SJCRH30 (cell line): Measurements from ENCODE around the gene EPHA8. TPM values are rescaled to one million over a fixed set of nuclear protein-coding genes. Genes with fewer than 3 reads are reported as not detected.

ENCODE experiments used
- DNase-seq, 2 experiments: peaks; one replicate each; pipeline ENCODE4 v3.0.0-alpha.2; 2015 to 2020
- H3K27ac ChIP-seq: fragments of 250-450 bp; sonication (Bioruptor Pico); 2 replicates; pipeline ENCODE4 v1.5.1; 2020; ENCODE audit warnings: mild to moderate bottlenecking, moderate library complexity
- H3K27me3 ChIP-seq: fragments of 250-450 bp; sonication (Bioruptor Pico); 2 replicates; pipeline ENCODE4 v1.5.1; 2020; ENCODE audit warnings: mild to moderate bottlenecking, moderate library complexity
- H3K36me3 ChIP-seq: fragments of 250-450 bp; sonication (Bioruptor Pico); 2 replicates; pipeline ENCODE4 v1.5.1; 2020; ENCODE audit warnings: mild to moderate bottlenecking, moderate library complexity
- H3K4me1 ChIP-seq: fragments of 250-450 bp; sonication (Bioruptor Pico); 2 replicates; pipeline ENCODE4 v1.5.1; 2020; ENCODE audit warnings: mild to moderate bottlenecking, moderate library complexity
- H3K4me3 ChIP-seq: fragments of 250-450 bp; sonication (Bioruptor Pico); 2 replicates; pipeline ENCODE4 v1.5.1; 2020; ENCODE audit warnings: mild to moderate bottlenecking, moderate library complexity
- H3K9me3 ChIP-seq: fragments of 250-450 bp; sonication (Bioruptor Pico); replicated peaks from 2 replicates; pipeline ENCODE4 v1.5.1; 2020; ENCODE audit warnings: mild to moderate bottlenecking, moderate library complexity
- total RNA-seq: library from RNA; depleted of rRNA; stranded (reverse); fragments of >200 nt; shearing (Covaris generic); gene quantifications from 2 replicates; pipeline ENCODE4 v1.2.3, GENCODE V29; 2014

EPHA8 gene
- total RNA-seq, 1 experiment from 2014 or later: 1.3 TPM

DNA sequence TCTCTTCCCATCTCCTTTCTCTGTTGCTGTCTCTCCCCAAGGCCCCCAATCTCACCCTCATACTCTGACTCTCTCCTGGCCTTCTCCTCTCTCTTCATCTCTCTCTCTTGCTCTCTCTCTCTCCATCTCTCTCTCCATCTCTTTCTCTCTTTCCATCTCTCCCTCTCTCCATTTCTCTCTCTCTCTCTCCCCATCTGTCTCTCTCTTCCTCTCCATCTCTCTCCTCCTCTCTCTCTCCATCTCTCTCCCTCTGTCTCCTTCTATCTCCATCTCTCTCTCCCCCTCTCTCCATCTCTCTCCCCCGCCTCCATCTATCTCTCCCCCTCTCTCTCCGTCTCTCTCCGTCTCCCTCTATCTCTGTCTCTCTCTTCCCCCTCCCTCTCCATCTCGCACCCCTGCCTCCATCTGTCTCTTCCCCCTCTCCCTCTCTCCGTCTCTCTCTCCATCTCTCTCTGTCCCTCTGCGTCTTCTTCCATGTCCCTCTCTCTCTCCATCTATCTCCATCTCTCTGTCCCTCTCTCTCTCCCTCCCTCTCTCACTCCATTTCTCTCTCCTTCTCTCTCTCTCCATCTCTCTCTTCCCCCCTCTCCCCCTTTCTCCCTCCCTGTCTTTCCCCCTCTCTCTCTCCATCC lies 16.0 kb upstream of the EPHA8 start:
- Histone ChIP-seq H3K9me3 (no peaks in the 10 kb centered on the region), H3K4me3 (no peak overlapping the region), H3K4me1 (peaks cover 31% of the 10 kb centered on the region), H3K27me3 (no peaks in the 10 kb centered on the region), H3K36me3 (no peaks in the 10 kb centered on the region), H3K27ac (no peak overlapping the region)
- no peak for DNase-seq

DNA sequence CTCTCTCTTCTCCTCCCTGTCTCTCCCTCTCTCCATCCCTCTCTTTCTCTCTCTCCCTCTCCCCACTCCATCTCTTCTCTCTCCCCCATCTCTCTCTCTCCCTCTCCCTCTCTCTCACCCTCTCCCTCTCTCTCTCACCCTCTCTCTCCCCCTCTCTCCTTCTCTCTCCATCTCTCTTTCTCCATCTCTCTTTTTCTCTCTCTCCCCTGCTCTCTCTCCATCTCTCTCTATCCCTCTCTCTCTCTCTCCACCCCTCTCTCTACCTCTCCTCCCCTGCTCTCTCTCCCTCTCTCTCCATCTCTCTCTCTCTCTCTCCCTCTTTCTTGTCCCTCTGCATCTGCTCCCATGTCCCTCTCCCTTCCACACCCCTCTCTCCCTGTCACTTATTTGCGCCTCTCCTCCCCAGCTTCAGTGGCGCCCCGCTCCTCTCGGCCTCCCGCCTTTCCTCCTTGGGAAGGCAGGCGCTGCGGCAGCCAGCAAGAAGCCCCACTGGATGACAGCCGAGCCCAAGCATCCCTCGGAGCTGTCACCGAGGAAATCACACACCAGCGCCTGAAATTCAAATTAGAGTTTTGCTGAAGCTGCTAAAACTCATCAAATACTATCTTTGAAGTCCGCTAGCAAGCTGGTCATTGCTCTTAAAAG lies 15.3 kb upstream of the EPHA8 start:
- Histone ChIP-seq H3K4me1 (peaks cover 37% of the 10 kb centered on the region), H3K9me3 (no peaks in the 10 kb centered on the region), H3K27ac (no peak overlapping the region), H3K27me3 (no peaks in the 10 kb centered on the region), H3K36me3 (no peaks in the 10 kb centered on the region), H3K4me3 (no peak overlapping the region)
- DNase-seq: no peak

DNA sequence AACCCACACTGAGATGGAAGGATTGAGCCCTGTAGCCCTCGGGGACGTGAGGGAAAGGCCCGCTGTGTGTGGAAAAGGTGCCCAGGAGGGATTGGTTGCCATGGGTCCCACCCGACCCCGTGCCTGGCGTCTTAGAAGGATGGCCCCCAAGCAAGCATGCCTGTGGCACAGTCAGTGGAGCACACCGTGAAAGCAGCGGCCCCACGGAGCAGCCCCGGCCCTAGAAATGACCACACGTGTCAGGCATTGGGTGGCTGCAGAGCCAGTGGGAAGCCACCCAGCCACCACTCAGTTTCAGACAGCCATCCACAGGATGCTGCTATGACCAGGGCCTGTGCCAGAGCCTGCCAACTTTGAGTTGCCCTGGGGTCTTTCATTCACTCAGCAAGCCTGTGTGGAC lies 13.3 kb upstream of the EPHA8 start:
- H3K27me3 ChIP-seq: no peaks in the 10 kb centered on the region
- no peak overlapping the region for H3K27ac ChIP-seq
- H3K9me3 ChIP-seq: no peaks in the 10 kb centered on the region
- DNase-seq: no peak
- peaks cover 39% of the 10 kb centered on the region for H3K4me1 ChIP-seq
- H3K4me3 ChIP-seq: no peak overlapping the region
- H3K36me3 ChIP-seq: no peaks in the 10 kb centered on the region

DNA sequence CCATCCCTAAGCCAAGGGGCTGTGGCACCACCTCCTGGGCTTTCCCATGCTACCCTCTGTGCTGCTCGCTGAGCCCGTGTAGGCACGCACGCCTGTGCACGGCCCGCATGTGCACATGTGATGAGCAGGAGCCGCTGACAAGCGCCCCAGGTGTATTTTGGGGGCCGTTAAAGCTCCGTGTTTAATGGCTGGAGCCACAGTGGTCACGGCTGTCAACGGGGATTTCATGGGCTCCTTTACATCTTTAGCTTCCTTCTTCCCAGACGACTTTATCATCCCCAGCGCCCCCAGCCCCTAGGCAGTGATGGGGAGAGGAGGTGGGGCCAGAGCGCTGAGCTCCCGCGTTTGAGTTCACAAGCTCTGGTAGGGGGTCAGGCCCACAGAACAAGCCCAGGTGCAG lies 11.7 kb upstream of the EPHA8 start:
- Histone ChIP-seq H3K27me3 (no peaks in the 10 kb centered on the region), H3K36me3 (no peaks in the 10 kb centered on the region), H3K4me3 (peak overlapping the region; percentile 45), H3K4me1 (peaks cover 29% of the 10 kb centered on the region), H3K27ac (peak overlapping the region; percentile 79), H3K9me3 (no peaks in the 10 kb centered on the region)
- peak; percentile 90 to 92 for DNase-seq

DNA sequence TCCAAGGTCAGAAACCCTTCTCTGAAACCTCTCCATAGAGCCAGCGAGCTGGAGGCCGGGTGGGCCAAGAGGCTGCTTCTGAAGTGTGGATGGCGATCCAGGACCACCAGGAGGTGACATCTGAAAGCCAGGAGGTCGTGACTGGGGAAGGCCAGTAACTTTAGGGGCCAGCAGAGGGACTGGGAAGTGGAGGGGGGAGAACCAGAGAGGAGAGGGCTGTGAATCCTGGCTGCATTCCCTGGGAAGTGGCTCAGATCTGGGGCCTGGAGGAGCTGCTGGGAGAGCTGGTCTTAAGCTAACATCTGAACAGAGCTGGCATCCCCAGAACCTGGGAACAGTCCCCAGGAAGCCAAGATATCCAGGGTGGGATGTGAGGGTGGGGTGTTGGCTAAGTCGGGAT lies 11.3 kb upstream of the EPHA8 start:
- peak overlapping the region; percentile 45 for H3K4me3 ChIP-seq

DNA sequence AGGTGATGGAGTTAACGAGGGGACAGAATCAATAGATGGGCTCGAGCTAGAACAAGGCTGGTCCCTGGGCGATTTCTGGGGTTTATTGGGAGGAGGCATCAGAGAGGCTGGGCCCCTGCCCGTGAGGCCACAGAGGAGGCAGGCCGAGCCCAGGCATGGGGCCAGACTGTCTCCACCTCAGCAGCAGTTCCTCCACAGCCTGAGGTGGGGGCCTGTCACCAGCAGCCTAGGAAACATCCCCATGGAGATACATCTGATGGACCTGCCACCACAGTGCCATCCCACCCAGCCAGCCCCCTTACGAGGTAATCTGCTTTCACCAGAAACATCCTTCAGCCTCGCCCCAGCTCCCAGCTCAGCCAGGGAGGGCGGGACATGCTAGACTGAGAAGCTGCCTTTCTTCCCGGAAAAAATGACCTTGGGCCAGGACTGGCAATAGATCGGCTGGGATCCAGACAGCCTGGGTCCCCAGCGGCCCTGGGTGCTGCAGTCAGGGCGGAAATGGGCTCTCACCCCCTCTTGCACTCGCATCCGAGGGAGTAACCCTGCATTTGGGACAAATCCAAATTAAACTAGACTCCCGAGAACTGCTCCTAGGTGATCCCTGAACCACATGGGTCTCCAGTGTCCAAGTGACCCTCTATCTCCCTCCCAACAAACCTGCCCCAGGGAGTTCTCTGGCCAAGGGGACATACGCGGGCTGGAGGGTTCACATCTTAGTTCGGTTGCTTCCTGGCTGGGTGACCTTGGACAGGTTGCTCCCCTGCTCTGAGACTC lies 10.0 kb upstream of the EPHA8 start:
- H3K4me3 ChIP-seq: no peak overlapping the region
- no peaks in the 10 kb centered on the region for H3K27me3 ChIP-seq
- no peak for DNase-seq
- H3K4me1 ChIP-seq: peaks cover 38% of the 10 kb centered on the region
- H3K36me3 ChIP-seq: no peaks in the 10 kb centered on the region
- no peaks in the 10 kb centered on the region for H3K9me3 ChIP-seq
- H3K27ac ChIP-seq: no peak overlapping the region; the same call in 1 of the 2 replicates

More for the DNA sequence above, 11.3 kb upstream of the EPHA8 start:
- Histone ChIP-seq H3K36me3 (no peaks in the 10 kb centered on the region), H3K4me1 (peaks cover 34% of the 10 kb centered on the region), H3K27ac (peak overlapping the region; percentile 79), H3K27me3 (no peaks in the 10 kb centered on the region), H3K9me3 (no peaks in the 10 kb centered on the region)
- peak; percentile 61 to 69 for DNase-seq

DNA sequence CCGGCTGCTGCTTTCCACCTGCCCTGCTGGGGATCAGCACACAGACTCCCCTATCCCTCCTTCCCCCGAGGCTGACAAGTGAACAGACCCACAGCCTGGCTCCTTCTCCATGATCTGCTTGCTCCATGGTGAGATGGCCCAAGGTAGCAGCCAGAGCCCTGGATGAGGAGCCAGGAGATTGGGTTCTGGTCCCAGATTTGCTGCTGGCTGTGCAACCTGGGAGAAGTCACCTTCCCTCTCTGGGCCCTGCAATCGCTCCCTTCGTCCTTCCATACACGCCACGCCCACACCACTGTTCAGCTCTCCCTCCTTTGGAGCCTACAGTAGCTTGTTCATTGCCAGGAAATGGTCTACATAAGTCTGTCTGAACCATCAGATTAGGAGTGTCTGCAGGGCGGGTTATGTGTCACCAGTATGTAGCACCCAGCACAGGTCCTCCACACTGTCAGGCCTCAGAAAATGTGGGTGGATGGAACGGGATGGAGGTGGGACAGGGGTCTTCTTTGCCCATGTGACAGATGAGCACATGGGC lies 9.2 kb upstream of the EPHA8 start:
- Histone ChIP-seq H3K4me3 (no peak overlapping the region), H3K4me1 (peaks cover 34% of the 10 kb centered on the region; the same call in 1 of the 2 replicates), H3K36me3 (no peaks in the 10 kb centered on the region), H3K27me3 (no peaks in the 10 kb centered on the region), H3K27ac (no peak overlapping the region), H3K9me3 (no peaks in the 10 kb centered on the region)
- DNase-seq: no peak

DNA sequence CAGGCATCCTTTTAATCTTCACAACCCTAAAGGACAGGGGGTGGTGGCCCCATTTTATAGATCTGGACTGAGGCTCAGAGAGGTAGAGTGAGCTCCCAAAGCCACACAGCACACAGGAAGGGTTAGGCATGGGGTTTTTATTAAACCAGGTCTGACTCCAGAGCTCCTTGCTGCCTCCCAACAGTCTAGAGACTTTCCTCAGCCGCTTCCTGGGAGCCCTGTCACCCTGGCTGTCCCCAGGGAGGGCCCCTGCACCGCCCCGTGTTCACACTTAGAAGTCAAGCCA lies 8.0 kb upstream of the EPHA8 start:
- Histone ChIP-seq H3K4me3 (no peak overlapping the region), H3K9me3 (no peaks in the 10 kb centered on the region), H3K36me3 (no peaks in the 10 kb centered on the region), H3K27me3 (no peaks in the 10 kb centered on the region), H3K27ac (no peak overlapping the region), H3K4me1 (peaks cover 34% of the 10 kb centered on the region; the same call in 1 of the 2 replicates)
- no peak for DNase-seq

DNA sequence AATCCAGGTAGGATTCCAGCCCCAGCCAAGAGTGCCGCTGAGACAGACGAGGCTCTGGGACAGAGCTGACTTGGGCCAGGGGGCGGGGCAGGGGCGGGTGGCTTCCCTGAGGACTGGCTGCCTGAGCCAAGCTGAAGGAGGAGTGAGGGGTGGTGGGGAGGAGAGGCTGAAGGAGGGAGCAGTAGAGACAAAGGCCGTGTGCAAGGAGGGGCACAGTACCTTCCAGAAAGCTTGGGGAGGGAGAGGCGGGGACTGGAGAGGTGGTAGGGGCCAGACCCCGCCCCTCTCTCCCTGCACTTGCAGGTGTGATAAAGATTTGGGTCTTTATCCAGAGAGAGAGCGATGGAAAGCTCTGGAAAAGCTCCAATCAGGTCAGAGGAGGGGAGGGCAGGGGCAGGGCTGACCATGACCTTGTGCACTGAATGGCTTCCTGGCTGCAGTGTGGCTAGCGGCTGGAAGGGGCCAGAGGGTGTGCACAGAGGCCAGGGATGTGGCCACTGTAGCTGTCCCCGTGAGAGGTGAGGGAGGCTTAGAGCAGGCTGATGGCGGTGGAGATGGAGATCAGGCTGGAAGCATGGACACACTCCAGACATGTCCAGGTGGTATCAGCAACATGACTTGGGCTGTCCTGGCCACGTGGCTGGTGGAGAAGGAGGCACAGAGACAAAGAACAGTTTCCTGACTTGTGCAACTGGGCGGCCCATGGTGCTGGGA lies 6.7 kb upstream of the EPHA8 start:
- Histone ChIP-seq H3K36me3 (no peaks in the 10 kb centered on the region), H3K27me3 (no peaks in the 10 kb centered on the region), H3K27ac (peak overlapping the region; percentile 21), H3K4me1 (peaks cover 26% of the 10 kb centered on the region; the same call in 1 of the 2 replicates), H3K4me3 (no peak overlapping the region), H3K9me3 (no peaks in the 10 kb centered on the region)
- DNase-seq: no peak

DNA sequence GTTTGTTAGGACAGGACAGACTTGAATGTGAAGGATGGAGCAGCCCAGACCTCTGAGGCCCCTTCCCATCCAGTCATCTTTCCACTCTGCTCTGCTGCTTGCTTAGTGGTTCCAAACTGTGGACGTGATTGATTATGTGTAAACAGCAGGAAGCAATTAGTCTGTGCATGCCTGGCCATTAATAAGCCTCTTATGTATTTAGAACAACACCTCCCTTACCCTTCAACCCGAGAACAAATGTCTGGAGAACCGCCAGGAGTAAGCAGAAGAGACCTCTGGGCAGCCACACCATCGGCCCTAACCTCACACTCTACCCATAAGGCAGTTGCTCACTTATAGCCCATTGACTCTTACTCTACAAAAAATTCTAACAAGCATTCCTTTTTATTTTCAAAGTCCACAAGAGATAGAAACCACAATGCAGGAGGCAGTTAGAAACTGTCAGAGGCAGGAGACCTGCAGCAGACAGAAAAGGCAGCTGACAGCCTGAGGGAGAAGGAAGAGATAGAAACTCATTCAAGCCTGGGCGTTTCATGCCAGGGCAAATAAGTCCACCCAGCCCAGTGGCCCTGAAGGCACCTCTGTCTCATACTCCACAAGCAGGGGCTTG lies 5.8 kb upstream of the EPHA8 start:
- no peaks in the 10 kb centered on the region for H3K9me3 ChIP-seq
- no peaks in the 10 kb centered on the region for H3K36me3 ChIP-seq
- H3K4me3 ChIP-seq: no peak overlapping the region
- no peaks in the 10 kb centered on the region for H3K27me3 ChIP-seq
- H3K27ac ChIP-seq: peak overlapping the region; percentile 21
- peaks cover 19% of the 10 kb centered on the region; the same call in 1 of the 2 replicates for H3K4me1 ChIP-seq
- peak; percentile 74 to 85 for DNase-seq

DNA sequence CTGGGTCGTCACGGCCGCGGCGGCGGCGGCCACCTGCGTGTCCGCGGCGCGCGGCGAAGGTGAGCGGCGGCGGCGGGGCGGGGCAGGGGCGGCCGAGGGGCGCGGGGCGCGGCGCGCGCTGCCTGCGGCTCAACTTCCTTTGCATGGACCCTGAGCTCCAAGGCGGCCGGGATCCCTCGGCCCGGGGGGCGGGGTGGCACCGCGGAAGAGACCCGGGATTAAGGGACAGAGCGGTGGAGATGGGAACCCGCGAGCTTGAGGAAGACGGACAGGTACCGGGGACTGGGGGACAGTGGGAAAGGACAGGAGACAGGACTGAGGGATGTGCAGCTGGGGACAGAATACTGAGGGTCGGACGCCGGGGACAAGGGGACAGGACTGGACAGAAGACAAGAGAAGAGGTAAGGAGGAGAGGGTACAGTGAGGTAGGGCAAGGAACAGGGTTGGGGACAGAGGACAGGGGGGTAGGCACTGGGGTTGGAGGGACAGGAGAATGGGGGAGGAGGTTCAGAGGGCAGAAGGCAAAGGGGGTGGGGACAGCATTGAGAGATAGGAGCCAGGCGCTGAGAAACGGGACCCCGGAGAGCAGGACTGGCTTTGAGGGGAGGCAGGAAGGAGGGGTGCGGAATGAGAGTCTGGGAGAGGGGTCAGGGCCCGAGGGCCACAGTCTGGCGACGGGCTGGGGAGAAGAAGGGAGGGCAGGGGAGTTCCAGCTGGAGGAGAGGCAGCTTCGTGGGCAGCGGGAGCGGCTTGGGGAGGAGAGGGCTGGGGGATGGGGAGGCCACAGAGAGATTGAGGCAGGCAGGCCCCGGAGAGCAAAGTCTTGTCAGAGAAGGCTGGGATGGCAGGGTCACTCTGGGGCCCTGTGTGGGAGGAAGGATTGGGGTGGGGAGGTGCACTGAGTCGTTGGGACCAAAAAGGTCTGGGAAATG lies 648 bp downstream of the EPHA8 start:
- H3K27ac ChIP-seq: no peak overlapping the region
- peaks cover 5% of the 10 kb centered on the region; the same call in 1 of the 2 replicates for H3K27me3 ChIP-seq
- no peaks in the 10 kb centered on the region for H3K36me3 ChIP-seq
- H3K4me1 ChIP-seq: no peaks in the 10 kb centered on the region
- no peak for DNase-seq
- no peaks in the 10 kb centered on the region for H3K9me3 ChIP-seq
- no peak overlapping the region for H3K4me3 ChIP-seq

DNA sequence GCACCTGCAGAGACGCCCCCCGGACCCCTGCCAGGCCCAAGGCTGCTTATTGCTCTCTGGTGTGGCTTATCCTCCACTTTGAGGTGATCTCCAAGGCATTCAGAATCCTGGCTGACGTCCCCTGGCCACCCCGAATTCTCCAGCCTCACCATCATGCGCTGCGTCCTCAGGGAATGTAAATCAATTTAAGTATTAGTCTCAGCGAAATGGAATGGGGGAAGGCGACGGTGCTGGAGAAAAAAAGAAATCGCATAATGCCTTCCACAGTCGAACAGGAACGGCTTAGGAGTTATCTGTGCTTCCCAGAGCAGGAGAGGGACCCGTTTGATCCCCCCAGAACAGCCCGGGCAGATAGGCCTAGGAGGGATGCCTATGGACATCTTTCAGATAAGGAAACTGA lies 2.9 kb downstream of the EPHA8 start:
- DNase-seq: no peak
- Histone ChIP-seq H3K36me3 (no peaks in the 10 kb centered on the region), H3K9me3 (no peaks in the 10 kb centered on the region), H3K27ac (no peak overlapping the region), H3K4me1 (no peaks in the 10 kb centered on the region), H3K4me3 (no peak overlapping the region), H3K27me3 (peaks cover 5% of the 10 kb centered on the region; the same call in 1 of the 2 replicates)

DNA sequence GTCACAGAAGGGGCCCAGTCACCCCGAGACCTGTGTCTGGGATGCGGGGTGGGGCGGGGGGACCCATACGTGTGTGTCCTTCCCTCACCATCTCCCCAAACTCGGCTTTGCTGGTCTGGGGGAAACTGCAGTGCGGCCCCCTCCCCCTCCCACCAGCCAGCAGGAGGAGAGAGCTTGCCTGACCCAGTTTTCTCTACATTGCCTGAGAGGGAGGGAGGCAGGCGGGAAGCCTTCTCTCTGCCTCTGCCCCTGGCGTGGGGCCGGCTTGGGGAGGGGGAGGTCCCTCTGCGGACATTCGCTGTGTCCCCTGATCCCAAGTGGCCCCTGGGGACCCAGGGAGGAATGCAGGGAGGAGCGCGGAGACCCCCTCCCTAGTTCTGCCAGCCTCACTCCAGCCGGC lies 3.9 kb downstream of the EPHA8 start:
- Histone ChIP-seq H3K9me3 (no peaks in the 10 kb centered on the region), H3K4me1 (no peaks in the 10 kb centered on the region), H3K27ac (no peak overlapping the region), H3K36me3 (no peaks in the 10 kb centered on the region), H3K27me3 (peaks cover 5% of the 10 kb centered on the region; the same call in 1 of the 2 replicates), H3K4me3 (no peak overlapping the region)
- no peak for DNase-seq
